Retinal pigment epithelial cell (primary cell): Measurements from ENCODE around the gene DAAM1.

Experiments used
- DNase-seq: peaks from one replicate; pipeline ENCODE4 v3.0.0-alpha.2; 2010; ENCODE audit warnings: low read depth
- H3K4me3 ChIP-seq: 2 replicates; pipeline ENCODE4 v1.5.1; 2011; ENCODE audit warnings: mild to moderate bottlenecking, low read length, control low read depth, moderate library complexity
- CTCF ChIP-seq: conservative IDR thresholded peaks from 2 replicates; pipeline ENCODE4 v1.5.1; 2011; ENCODE audit warnings: low read depth, low read length, control low read depth, inconsistent platforms

Gene DAAM1

DNA sequence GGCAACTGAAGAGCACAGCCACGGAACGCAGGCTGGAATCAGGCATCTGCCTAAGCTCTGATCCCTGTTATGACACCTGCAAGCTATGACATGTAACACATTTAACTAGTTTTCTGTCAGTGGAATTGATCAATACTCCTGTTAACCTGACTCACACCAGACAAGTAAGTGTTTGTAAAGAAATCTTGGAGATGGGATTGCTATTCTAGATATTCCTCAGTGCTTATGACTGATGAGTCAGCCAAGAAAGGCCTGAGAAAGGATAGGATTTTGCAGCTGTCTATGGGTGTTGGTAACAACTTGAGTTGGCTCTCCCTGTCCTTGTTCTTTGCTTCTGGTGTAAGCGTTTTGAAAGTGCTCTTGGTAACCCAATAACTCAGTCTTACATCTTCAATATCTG, 166.2 kb downstream of the DAAM1 start:
- DNase-seq: no peak
- H3K4me3 ChIP-seq: no peak overlapping the region
- no peak for TF ChIP-seq CTCF

DNA sequence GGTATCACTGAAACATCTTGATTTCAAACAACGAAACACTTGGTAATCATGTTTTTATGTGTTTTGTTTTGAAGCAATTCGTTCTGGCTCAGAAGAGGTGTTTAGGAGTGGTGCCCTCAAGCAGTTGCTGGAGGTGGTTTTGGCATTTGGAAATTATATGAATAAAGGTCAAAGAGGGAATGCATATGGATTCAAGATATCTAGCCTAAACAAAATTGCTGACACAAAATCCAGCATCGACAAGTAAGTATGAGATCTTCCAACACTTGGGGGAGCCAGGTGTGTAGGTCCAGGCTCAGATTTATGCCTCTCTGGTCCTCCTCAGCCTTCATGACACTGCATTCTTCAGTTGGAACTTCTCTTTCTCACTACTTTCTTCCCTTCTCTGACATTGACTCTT, 166.6 kb downstream of the DAAM1 start:
- no peak for DNase-seq
- TF ChIP-seq CTCF: no peak
- H3K4me3 ChIP-seq: no peak overlapping the region

- DNase-seq: no peak
- no peak overlapping the region for H3K4me3 ChIP-seq
- TF ChIP-seq CTCF: no peak
Measured at GRCh38 chr14:59356312-59356711, 167.8 kb downstream of the DAAM1 start.

DNA sequence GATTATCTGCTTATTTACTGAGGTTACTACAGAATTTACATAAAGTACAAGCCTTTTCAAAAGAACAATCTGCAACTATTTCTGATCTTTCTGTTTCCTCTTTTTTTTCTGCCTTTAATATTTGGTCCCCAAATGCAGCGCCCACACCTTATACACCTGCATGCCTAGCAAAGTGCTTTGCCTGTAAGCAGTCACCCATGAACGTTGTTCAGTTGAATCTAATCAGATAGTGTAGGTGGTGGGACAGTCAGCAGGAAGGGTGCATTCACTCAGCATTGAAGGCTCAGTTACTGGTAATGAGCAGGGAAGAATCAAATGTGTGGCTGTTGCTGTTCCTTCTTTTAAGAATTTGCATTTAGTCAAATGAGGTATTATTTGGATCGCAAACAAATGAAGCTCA, 168.3 kb downstream of the DAAM1 start:
- no peak for TF ChIP-seq CTCF
- H3K4me3 ChIP-seq: no peak overlapping the region
- no peak for DNase-seq

DNA sequence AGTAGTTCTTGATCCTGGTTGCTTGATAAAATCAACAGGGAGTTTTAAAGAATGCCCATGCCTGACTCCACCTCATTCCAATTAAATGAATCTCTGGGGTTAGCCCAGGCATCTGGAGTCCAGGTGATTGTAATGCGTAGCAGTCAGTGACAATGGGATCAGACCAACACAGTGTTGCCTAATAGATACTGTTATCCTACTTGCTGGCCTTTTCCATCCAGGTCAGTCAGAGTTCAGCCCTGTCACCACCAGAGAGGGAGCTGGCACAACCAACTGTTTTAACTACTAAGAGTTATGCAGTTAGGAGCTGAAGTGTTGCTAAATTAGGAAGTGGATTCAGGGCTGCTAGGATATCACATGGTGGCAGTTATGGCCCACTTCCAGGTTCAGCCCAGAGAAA, 169.6 kb downstream of the DAAM1 start:
- DNase-seq: peak; percentile 87
- no peak overlapping the region for H3K4me3 ChIP-seq
- no peak for TF ChIP-seq CTCF

DNA sequence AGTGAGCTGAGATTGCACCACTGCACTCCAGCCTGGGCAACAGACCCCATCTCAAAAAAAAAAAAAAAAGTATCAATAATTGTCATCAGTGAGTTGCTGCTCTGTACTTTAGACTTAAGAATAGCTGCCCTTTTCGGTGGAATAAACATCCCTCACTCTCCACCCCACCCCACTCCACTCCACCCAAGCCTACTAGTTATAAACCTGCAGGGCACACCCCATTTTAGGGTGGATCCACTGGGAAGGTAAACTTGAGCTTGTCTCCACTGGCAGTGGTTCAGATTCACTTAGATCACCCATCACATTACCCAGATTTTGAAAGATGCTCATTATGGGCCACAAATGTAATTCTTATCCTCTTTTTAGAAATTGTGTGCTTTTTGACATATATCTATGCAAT, 170.3 kb downstream of the DAAM1 start:
- DNase-seq: no peak
- TF ChIP-seq CTCF: no peak
- no peak overlapping the region for H3K4me3 ChIP-seq

DNA sequence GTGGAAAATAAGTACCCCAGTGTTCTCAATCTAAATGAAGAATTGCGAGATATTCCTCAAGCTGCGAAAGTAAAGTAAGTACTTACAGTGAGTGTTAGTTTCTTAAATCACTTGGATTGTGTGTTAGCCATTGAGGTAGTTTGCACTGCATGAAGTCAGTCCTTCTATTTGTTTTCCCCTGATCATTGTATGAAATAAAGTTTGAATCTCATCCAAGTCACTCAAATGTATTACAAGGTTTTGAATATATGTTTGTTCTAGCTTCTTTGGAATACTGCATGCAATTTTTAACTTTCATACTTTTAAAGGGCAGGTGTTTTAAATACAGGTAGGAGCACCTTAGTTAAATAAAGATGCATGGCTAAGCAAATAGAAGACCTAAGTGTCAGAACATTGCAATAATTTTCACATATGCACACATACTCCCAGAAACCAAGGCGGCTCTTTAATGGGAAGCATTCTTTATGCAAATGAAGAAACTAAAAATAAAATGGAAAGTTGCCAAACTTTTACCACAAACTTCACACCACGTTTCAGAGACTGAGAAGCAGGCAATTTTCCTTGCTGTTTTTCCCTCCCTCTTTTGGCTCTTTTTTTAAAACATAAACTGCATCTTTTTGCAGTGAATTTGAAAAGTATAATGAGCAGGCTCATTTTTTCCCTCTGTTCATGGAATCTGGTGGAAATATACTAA, 171.1 kb downstream of the DAAM1 start:
- no peak overlapping the region for H3K4me3 ChIP-seq
- no peak for TF ChIP-seq CTCF
- no peak for DNase-seq
